SU-DHL-6 (cell line): ENCODE results near the gene NRN1L.

ENCODE experiments used
- H2AFZ ChIP-seq: fragments of 200-600 bp; sonication (generic); 2 replicates; pipeline ENCODE4 v1.6.1; 2014; ENCODE audit warnings: low read depth, mild to moderate bottlenecking, moderate library complexity, mixed read lengths, antibody characterized with exemption, low read length; ENCODE audit not compliant: severe bottlenecking
- H3F3A ChIP-seq: fragments of 200-600 bp; shearing (Covaris generic); 2 replicates; pipeline ENCODE4 v1.6.0; 2016; ENCODE audit warnings: antibody characterized with exemption, mild to moderate bottlenecking; ENCODE audit not compliant: insufficient read depth
- H3K27ac ChIP-seq: fragments of 200-600 bp; sonication (generic); 2 replicates; pipeline ENCODE4 v1.5.1; 2016; ENCODE audit warnings: low read depth, mild to moderate bottlenecking, low read length, moderate library complexity, mixed read lengths
- H3K27me3 ChIP-seq: fragments of 200-600 bp; sonication (generic), shearing (Covaris generic); 2 replicates; pipeline ENCODE4 v1.6.0; 2014; ENCODE audit warnings: mild to moderate bottlenecking, low read length
- H3K36me3 ChIP-seq: fragments of 200-600 bp; sonication (generic); 2 replicates; pipeline ENCODE4 v1.6.1; 2014; ENCODE audit warnings: mild to moderate bottlenecking, low read length, mixed read lengths
- H3K4me2 ChIP-seq: fragments of 300-600, 200-600 bp; shearing (Covaris generic), sonication (generic); 2 replicates; pipeline ENCODE4 v1.6.0; 2014; ENCODE audit warnings: low read length, low read depth, mild to moderate bottlenecking; ENCODE audit not compliant: poor library complexity, severe bottlenecking
- H3K4me3 ChIP-seq: fragments of 200-600 bp; sonication (generic); 2 replicates; pipeline ENCODE4 v1.5.1; 2014; ENCODE audit warnings: antibody characterized with exemption, low read length, mild to moderate bottlenecking, mixed read lengths; ENCODE audit not compliant: insufficient read depth, poor library complexity, severe bottlenecking
- H3K79me2 ChIP-seq: fragments of 200-600 bp; sonication (generic); 2 replicates; pipeline ENCODE4 v1.6.1; 2014; ENCODE audit warnings: mild to moderate bottlenecking, low read length, moderate library complexity; ENCODE audit not compliant: insufficient read depth
- H3K9ac ChIP-seq: fragments of 200-600 bp; sonication (generic); 2 replicates; pipeline ENCODE4 v1.7.0; 2014; ENCODE audit warnings: mild to moderate bottlenecking, low read length
- H3K9me2 ChIP-seq: fragments of 200-600 bp; sonication (generic); replicated peaks from 2 replicates; pipeline ENCODE4 v1.6.1; 2014; ENCODE audit warnings: low read length; ENCODE audit not compliant: insufficient read depth
- H3K9me3 ChIP-seq: fragments of 200-600 bp; sonication (generic); 2 replicates; pipeline ENCODE4 v1.6.1; 2014; ENCODE audit warnings: low read length, mixed read lengths; ENCODE audit not compliant: insufficient read depth
- H4K20me1 ChIP-seq: fragments of 200-600 bp; sonication (generic); 2 replicates; pipeline ENCODE4 v1.6.1; 2014; ENCODE audit warnings: low read depth, mild to moderate bottlenecking, antibody characterized with exemption, low read length, moderate library complexity, mixed read lengths
- EZH2phosphoT487 ChIP-seq: fragments of 200-600 bp; sonication (generic), shearing (Covaris generic); conservative IDR thresholded peaks from 2 replicates; pipeline ENCODE4 v1.6.1; 2018; ENCODE audit warnings: mild to moderate bottlenecking, antibody characterized with exemption, low read length, moderate library complexity, mixed read lengths
- TF ChIP-seq, protein P1 (sequence below): fragments of 200-600 bp; sonication (generic); IDR thresholded peaks from one replicate; pipeline ENCODE4 v1.5.1; 2017; ENCODE audit warnings: antibody characterized with exemption, mild to moderate bottlenecking, low read length, moderate library complexity; ENCODE audit not compliant: insufficient read depth, poor library complexity, severe bottlenecking

Gene NRN1L

DNA sequence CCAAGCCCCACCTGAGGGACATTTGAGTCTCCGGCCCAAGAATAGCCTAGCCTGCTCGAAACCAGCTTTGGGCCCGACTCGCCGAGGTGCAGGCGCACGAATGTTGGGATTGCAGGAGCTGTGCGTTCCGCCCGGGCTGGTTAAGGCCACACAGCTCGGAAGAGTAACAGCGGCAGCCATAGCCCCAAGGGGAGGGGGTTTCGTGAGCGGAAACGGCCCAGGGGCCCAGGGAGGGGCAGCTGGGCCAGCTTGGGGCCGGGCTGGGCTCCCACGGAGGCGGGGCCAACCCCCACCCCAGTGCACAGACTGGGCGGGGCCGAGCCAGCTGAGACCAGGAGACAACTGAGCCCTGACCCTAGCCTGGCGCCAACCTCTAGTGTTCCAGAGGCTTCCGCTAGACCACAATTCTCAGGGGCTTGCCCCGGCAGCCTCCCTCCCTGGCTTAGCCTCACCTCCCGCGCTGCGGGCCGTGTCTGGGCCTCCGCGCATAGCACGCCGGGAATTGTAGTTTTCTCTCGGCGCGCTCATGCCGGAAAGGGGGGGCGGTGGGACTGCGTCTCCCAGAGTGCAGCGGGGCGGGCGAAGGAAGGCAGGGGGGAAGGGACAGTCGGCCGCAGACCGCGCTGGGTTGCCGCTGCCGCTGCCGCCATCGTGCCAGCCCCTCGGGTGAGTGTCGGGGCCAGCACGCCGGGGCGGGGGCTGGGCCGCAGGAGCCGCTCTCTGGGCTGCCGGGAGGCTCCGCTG is 38.2 kb upstream of the NRN1L start, which contains the start of gene NUTF2:
Gene NUTF2 (plus strand): TSS at position 614 of the 744 bp plus-strand sequence. CDS start 18,198 bp downstream, outside the sequence.
- H4K20me1 ChIP-seq: peaks cover 5% of the 10 kb centered on the region; the same call in 1 of the 2 replicates

DNA sequence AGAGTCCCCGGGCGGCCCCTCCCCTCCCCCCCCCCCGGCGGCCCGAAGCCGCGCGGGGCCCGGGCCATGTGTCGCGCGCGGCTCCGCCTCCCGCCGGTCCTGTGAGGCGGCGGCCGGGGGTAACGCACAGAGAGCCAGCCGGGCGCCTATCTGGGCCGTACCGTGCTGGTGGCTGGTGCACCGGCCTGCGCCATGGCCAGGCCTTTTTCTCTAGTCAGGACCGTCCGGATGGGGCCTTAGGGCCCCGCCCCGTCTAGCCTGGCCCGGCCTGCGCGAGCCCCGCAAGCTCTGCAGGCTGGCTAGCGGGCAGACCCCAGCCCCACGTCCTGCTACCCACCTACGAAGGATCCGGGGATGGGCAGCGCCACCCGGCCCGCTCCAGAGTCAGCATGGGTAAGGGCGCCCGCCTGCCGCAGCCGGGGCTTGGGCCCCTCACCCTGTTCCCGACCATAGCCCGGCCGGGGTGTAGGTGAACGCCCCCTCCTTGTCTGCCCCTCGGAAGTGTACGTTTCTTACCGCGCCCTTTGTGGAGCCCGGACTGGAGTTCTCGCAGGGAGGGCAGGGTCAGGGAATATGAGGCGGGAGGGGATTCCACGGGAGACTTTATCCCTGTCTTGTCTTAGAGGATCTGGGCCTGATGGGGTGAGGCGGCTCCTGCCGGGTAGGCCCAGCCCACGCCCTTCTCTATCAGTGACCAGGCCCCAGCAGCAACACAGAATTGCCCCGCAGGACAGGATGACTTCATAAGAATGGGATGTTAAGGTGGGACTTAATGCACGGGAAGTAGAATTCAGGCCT is 37.4 kb upstream of the NRN1L start, which contains the start of gene CENPT:
Gene CENPT (minus strand): TSS at position 630 of the 798 bp plus-strand sequence. CDS start 13,834 bp downstream, outside the sequence.
- Histone ChIP-seq H2AFZ (peak within 1 kb of the TSS; percentile 27), H3K4me3 (peak within 1 kb of the TSS; percentile 90), H3K27ac (peak within 1 kb of the TSS; percentile 86), H3K4me2 (peak within 1 kb of the TSS; percentile 85), H3K79me2 (peaks cover 78% of the 10 kb centered on the region), H3K9me3 (no peaks in the 10 kb centered on the region), H3K9me2 (no peaks in the 10 kb centered on the region), H3K36me3 (no peaks in the 10 kb centered on the region), H3F3A (peaks cover 22% of the 10 kb centered on the region), H3K27me3 (no peaks in the 10 kb centered on the region), H4K20me1 (peaks cover 5% of the 10 kb centered on the region; the same call in 1 of the 2 replicates), H3K9ac (peak within 1 kb of the TSS; percentile 96)
- TF ChIP-seq, protein P1, sequence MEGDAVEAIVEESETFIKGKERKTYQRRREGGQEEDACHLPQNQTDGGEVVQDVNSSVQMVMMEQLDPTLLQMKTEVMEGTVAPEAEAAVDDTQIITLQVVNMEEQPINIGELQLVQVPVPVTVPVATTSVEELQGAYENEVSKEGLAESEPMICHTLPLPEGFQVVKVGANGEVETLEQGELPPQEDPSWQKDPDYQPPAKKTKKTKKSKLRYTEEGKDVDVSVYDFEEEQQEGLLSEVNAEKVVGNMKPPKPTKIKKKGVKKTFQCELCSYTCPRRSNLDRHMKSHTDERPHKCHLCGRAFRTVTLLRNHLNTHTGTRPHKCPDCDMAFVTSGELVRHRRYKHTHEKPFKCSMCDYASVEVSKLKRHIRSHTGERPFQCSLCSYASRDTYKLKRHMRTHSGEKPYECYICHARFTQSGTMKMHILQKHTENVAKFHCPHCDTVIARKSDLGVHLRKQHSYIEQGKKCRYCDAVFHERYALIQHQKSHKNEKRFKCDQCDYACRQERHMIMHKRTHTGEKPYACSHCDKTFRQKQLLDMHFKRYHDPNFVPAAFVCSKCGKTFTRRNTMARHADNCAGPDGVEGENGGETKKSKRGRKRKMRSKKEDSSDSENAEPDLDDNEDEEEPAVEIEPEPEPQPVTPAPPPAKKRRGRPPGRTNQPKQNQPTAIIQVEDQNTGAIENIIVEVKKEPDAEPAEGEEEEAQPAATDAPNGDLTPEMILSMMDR: no peak
- TF ChIP-seq EZH2phosphoT487: no peak

More for the DNA sequence above, 38.2 kb upstream of the NRN1L start, which contains the start of gene NUTF2:
- H3K27ac ChIP-seq: peak within 1 kb of the TSS; percentile 86
- no peaks in the 10 kb centered on the region for H3K27me3 ChIP-seq
- H3K4me2 ChIP-seq: peak within 1 kb of the TSS; percentile 85
- peaks cover 22% of the 10 kb centered on the region for H3F3A ChIP-seq
- no peak for TF ChIP-seq EZH2phosphoT487
- TF ChIP-seq, protein P1: no peak
- peak within 1 kb of the TSS; percentile 90 for H3K4me3 ChIP-seq
- no peaks in the 10 kb centered on the region for H3K9me2 ChIP-seq
- no peaks in the 10 kb centered on the region for H3K36me3 ChIP-seq
- peak within 1 kb of the TSS; percentile 96 for H3K9ac ChIP-seq
- H3K79me2 ChIP-seq: peaks cover 70% of the 10 kb centered on the region
- no peaks in the 10 kb centered on the region for H3K9me3 ChIP-seq
- peak within 1 kb of the TSS; percentile 27 for H2AFZ ChIP-seq

DNA sequence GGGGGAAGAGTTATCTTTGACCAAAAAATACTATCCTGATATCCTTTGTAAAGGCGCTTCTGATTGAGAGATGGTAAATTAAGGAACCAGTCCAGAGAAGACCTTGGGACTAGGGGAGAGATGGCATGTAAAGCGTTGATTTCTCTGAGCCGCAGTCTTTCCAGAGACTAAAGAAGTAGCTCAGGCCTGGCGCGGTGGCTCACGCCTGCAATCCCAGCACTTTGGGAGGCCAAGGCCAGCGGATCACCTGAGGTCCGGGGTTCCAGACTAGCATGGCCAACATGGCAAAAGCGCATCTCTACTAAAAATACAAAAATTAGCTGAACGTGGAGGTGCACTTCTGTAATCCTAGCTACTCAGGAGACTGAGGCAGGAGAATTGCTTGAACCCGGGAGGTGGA is 36.6 kb upstream of the NRN1L start:
- Histone ChIP-seq H3K9me3 (no peaks in the 10 kb centered on the region), H3K9ac (peak overlapping the region; percentile 96), H3K79me2 (peaks cover 80% of the 10 kb centered on the region), H3K4me3 (peak overlapping the region; percentile 90), H3K4me2 (peak overlapping the region; percentile 85), H3K27ac (no peak overlapping the region), H3K9me2 (no peaks in the 10 kb centered on the region), H3K36me3 (no peaks in the 10 kb centered on the region), H3K27me3 (no peaks in the 10 kb centered on the region), H2AFZ (no peak overlapping the region), H4K20me1 (peaks cover 5% of the 10 kb centered on the region; the same call in 1 of the 2 replicates), H3F3A (peaks cover 22% of the 10 kb centered on the region)
- no peak for TF ChIP-seq EZH2phosphoT487
- TF ChIP-seq, protein P1: no peak
